SU-DHL-6 (cell line): ENCODE measurements around the gene CASP4.
"Not testable (repeated sequence)": the region's sequence is repeated elsewhere in the genome, so short reads cannot be mapped to it uniquely, and the experiment has no call there.

Source experiments
- H2AFZ ChIP-seq: fragments of 200-600 bp; sonication (generic); 2 replicates; pipeline ENCODE4 v1.6.1; 2014; ENCODE audit warnings: low read depth, mild to moderate bottlenecking, moderate library complexity, mixed read lengths, antibody characterized with exemption, low read length; ENCODE audit not compliant: severe bottlenecking
- H3F3A ChIP-seq: fragments of 200-600 bp; shearing (Covaris generic); 2 replicates; pipeline ENCODE4 v1.6.0; 2016; ENCODE audit warnings: antibody characterized with exemption, mild to moderate bottlenecking; ENCODE audit not compliant: insufficient read depth
- H3K27ac ChIP-seq: fragments of 200-600 bp; sonication (generic); 2 replicates; pipeline ENCODE4 v1.5.1; 2016; ENCODE audit warnings: low read depth, mild to moderate bottlenecking, low read length, moderate library complexity, mixed read lengths
- H3K27me3 ChIP-seq: fragments of 200-600 bp; sonication (generic), shearing (Covaris generic); 2 replicates; pipeline ENCODE4 v1.6.0; 2014; ENCODE audit warnings: mild to moderate bottlenecking, low read length
- H3K36me3 ChIP-seq: fragments of 200-600 bp; sonication (generic); 2 replicates; pipeline ENCODE4 v1.6.1; 2014; ENCODE audit warnings: mild to moderate bottlenecking, low read length, mixed read lengths
- H3K4me2 ChIP-seq: fragments of 300-600, 200-600 bp; shearing (Covaris generic), sonication (generic); 2 replicates; pipeline ENCODE4 v1.6.0; 2014; ENCODE audit warnings: low read length, low read depth, mild to moderate bottlenecking; ENCODE audit not compliant: poor library complexity, severe bottlenecking
- H3K4me3 ChIP-seq: fragments of 200-600 bp; sonication (generic); 2 replicates; pipeline ENCODE4 v1.5.1; 2014; ENCODE audit warnings: antibody characterized with exemption, low read length, mild to moderate bottlenecking, mixed read lengths; ENCODE audit not compliant: insufficient read depth, poor library complexity, severe bottlenecking
- H3K79me2 ChIP-seq: fragments of 200-600 bp; sonication (generic); 2 replicates; pipeline ENCODE4 v1.6.1; 2014; ENCODE audit warnings: mild to moderate bottlenecking, low read length, moderate library complexity; ENCODE audit not compliant: insufficient read depth
- H3K9ac ChIP-seq: fragments of 200-600 bp; sonication (generic); 2 replicates; pipeline ENCODE4 v1.7.0; 2014; ENCODE audit warnings: mild to moderate bottlenecking, low read length
- H3K9me2 ChIP-seq: fragments of 200-600 bp; sonication (generic); replicated peaks from 2 replicates; pipeline ENCODE4 v1.6.1; 2014; ENCODE audit warnings: low read length; ENCODE audit not compliant: insufficient read depth
- H3K9me3 ChIP-seq: fragments of 200-600 bp; sonication (generic); 2 replicates; pipeline ENCODE4 v1.6.1; 2014; ENCODE audit warnings: low read length, mixed read lengths; ENCODE audit not compliant: insufficient read depth
- H4K20me1 ChIP-seq: fragments of 200-600 bp; sonication (generic); 2 replicates; pipeline ENCODE4 v1.6.1; 2014; ENCODE audit warnings: low read depth, mild to moderate bottlenecking, antibody characterized with exemption, low read length, moderate library complexity, mixed read lengths
- EZH2phosphoT487 ChIP-seq: fragments of 200-600 bp; sonication (generic), shearing (Covaris generic); conservative IDR thresholded peaks from 2 replicates; pipeline ENCODE4 v1.6.1; 2018; ENCODE audit warnings: mild to moderate bottlenecking, antibody characterized with exemption, low read length, moderate library complexity, mixed read lengths
- TF ChIP-seq, protein P1 (sequence below): fragments of 200-600 bp; sonication (generic); IDR thresholded peaks from one replicate; pipeline ENCODE4 v1.5.1; 2017; ENCODE audit warnings: antibody characterized with exemption, mild to moderate bottlenecking, low read length, moderate library complexity; ENCODE audit not compliant: insufficient read depth, poor library complexity, severe bottlenecking

CASP4 gene

DNA sequence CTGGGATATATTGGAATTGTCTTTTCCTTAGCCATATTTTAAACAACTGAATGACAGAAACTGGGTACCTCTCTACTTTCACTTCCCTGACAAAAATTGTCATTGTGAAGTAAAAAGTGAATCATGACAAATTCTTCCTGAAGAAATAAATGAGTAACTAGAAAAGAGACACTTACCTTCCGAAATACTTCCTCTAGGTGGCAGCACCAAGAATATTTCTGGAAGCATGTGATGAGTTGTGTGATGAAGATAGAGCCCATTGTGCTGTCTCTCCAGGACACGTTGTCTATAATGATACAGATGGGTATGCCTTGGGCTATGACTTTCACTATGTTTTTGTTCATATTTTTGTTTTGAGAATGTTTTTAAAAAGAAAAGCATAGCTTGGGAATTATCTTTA is 21.5 kb downstream of the CASP4 start:
- Histone ChIP-seq H3K4me3 (no peak overlapping the region), H3K27ac (no peak overlapping the region), H3F3A (no peaks in the 10 kb centered on the region), H3K79me2 (no peaks in the 10 kb centered on the region), H4K20me1 (no peaks in the 10 kb centered on the region), H3K9me3 (no peaks in the 10 kb centered on the region), H3K9me2 (no peaks in the 10 kb centered on the region), H3K9ac (no peak overlapping the region), H3K27me3 (no peaks in the 10 kb centered on the region), H3K36me3 (no peaks in the 10 kb centered on the region), H3K4me2 (no peak overlapping the region), H2AFZ (no peak overlapping the region)
- TF ChIP-seq, protein P1, sequence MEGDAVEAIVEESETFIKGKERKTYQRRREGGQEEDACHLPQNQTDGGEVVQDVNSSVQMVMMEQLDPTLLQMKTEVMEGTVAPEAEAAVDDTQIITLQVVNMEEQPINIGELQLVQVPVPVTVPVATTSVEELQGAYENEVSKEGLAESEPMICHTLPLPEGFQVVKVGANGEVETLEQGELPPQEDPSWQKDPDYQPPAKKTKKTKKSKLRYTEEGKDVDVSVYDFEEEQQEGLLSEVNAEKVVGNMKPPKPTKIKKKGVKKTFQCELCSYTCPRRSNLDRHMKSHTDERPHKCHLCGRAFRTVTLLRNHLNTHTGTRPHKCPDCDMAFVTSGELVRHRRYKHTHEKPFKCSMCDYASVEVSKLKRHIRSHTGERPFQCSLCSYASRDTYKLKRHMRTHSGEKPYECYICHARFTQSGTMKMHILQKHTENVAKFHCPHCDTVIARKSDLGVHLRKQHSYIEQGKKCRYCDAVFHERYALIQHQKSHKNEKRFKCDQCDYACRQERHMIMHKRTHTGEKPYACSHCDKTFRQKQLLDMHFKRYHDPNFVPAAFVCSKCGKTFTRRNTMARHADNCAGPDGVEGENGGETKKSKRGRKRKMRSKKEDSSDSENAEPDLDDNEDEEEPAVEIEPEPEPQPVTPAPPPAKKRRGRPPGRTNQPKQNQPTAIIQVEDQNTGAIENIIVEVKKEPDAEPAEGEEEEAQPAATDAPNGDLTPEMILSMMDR = peak; percentile 42
- no peak for TF ChIP-seq EZH2phosphoT487

DNA sequence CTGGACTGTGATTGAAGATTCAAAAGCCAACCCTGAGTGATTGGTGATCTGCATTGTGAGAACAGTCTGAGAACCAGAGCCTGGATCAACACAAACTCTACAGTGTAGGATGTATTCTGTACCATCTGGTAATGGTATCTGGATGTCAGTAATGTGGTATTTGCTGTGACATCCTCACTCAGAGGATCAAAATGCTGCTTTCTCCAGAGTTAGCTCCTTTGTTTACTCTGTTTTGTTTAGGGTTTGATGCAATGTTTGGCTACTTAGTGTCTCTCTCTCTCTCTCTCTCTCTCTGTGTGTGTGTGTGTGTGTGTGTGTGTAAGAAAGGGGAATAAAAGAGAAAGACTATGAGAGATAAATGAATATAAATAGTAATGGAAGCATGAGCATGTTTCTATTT is 24.3 kb downstream of the CASP4 start:
- no peak overlapping the region for H3K4me3 ChIP-seq
- no peaks in the 10 kb centered on the region for H4K20me1 ChIP-seq

DNA sequence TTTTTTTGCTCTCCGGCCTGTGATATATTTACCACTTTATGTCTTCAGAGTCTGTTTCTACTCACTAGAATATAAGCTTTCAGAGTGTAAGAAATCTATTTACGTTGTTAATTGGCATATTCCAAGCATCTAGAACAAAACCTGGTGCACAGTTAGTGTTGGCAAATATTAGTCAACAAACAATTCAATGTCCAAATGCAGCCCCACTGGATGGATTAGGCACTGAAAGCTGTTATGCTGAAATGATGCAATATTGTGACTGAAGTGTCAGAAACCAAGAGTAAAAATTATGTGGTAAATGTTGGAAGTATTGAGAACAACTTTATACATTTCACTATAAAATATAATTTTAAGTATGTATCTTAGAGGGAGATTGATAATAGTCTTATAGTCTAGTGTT is 24.8 kb downstream of the CASP4 start:
- no peak overlapping the region for H2AFZ ChIP-seq
- H3K4me3 ChIP-seq = no peak overlapping the region
- H3K79me2 ChIP-seq = no peaks in the 10 kb centered on the region
- no peak overlapping the region for H3K9ac ChIP-seq
- H3K27ac ChIP-seq = no peak overlapping the region
- H3K36me3 ChIP-seq = no peaks in the 10 kb centered on the region
- H4K20me1 ChIP-seq = no peaks in the 10 kb centered on the region
- H3K4me2 ChIP-seq = no peak overlapping the region
- H3F3A ChIP-seq = no peaks in the 10 kb centered on the region
- no peaks in the 10 kb centered on the region for H3K9me2 ChIP-seq
- H3K9me3 ChIP-seq = no peaks in the 10 kb centered on the region
- no peaks in the 10 kb centered on the region for H3K27me3 ChIP-seq
- no peak for TF ChIP-seq EZH2phosphoT487

More for the DNA sequence above, 24.3 kb downstream of the CASP4 start:
- Histone ChIP-seq H3K27ac (no peak overlapping the region), H3K9me3 (no peaks in the 10 kb centered on the region), H3K36me3 (no peaks in the 10 kb centered on the region), H3K79me2 (no peaks in the 10 kb centered on the region), H3F3A (no peaks in the 10 kb centered on the region), H3K9me2 (no peaks in the 10 kb centered on the region), H3K4me2 (no peak overlapping the region), H3K27me3 (no peaks in the 10 kb centered on the region), H3K9ac (no peak overlapping the region), H2AFZ (no peak overlapping the region)
- no peak for TF ChIP-seq EZH2phosphoT487
- TF ChIP-seq, protein P1 = no peak

DNA sequence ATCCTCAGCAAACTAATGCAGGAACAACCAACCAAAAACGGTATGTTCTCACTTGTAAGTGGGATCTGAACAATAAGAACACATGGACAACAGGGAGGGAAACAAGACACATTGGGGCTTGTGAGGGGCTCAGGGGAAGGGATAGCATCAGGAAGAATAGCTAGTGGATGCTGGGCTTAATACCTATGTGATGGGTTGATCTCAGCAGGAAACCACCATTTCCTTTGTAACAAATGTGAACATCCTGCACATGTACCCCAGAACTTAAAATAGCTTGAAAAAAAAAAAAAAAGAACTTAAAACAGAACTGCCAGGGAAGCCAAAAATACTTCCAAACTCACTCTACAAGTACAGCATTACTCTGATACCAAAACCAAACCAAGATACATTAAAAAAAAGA is 33.8 kb downstream of the CASP4 start:
- Histone ChIP-seq H3K79me2 (no peaks in the 10 kb centered on the region), H3K27ac (no peak overlapping the region), H3K27me3 (no peaks in the 10 kb centered on the region), H3K9me3 (no peaks in the 10 kb centered on the region), H3K4me2 (no peak overlapping the region), H3K4me3 (no peak overlapping the region), H3K36me3 (no peaks in the 10 kb centered on the region), H3K9ac (no peak overlapping the region), H2AFZ (no peak overlapping the region), H4K20me1 (no peaks in the 10 kb centered on the region), H3F3A (no peaks in the 10 kb centered on the region), H3K9me2 (no peaks in the 10 kb centered on the region)
- TF ChIP-seq, protein P1 = no peak
- no peak for TF ChIP-seq EZH2phosphoT487

DNA sequence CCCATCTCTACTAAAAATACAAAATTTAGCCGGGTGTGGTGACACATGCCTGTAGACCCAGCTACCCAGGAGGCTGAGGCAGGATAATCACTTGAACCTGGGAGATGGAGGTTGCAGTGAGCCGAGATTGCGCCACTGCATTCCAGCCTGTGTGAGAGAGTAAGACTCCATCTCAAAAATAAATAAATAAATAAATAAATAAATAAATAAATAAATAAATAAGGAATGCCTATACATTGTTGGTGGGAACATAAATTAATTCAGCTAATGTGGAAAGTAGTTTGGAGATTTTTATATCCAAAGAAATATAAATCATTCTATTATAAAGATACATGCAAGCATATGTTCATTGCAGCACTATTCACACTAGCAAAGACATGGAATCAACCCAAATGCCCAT is 34.3 kb downstream of the CASP4 start:
- H3K4me2 ChIP-seq, H3K79me2 ChIP-seq, H3K27ac ChIP-seq, H3K27me3 ChIP-seq, H3K9me2 ChIP-seq, H4K20me1 ChIP-seq, H3F3A ChIP-seq, H3K36me3 ChIP-seq, H2AFZ ChIP-seq, H3K4me3 ChIP-seq, H3K9ac ChIP-seq, H3K9me3 ChIP-seq: not testable (repeated sequence)
